Gastrocnemius medialis (tissue), 4 donors: ENCODE measurements around the gene FRMD5.
A peak's percentile ranks its signal among the peaks of the same experiment; 100 is the strongest.

Experiments
- POLR2A ChIP-seq, 2 donors: fragments of 450-650 bp; IDR thresholded peaks; one replicate each; pipeline ENCODE4 v1.6.1; 2017; ENCODE audit warnings: antibody characterized with exemption in 2 of 2, mild to moderate bottlenecking in 2 of 2, moderate library complexity in 2 of 2
- TF ChIP-seq, protein P1 (sequence below), 5 experiments: fragments of 450-650 bp in 3 of 5; fragments of 200-600 bp in 2 of 5; sonication (generic) in 2 of 5; IDR thresholded peaks in 4 of 5; conservative IDR thresholded peaks in 1 of 5; 1 replicate in 4 of 5; 2 replicates in 1 of 5; pipeline ENCODE4 v1.5.1; 2016 to 2019; ENCODE audit warnings: antibody characterized with exemption in 5 of 5, mild to moderate bottlenecking in 3 of 5, moderate library complexity in 3 of 5

DNA sequence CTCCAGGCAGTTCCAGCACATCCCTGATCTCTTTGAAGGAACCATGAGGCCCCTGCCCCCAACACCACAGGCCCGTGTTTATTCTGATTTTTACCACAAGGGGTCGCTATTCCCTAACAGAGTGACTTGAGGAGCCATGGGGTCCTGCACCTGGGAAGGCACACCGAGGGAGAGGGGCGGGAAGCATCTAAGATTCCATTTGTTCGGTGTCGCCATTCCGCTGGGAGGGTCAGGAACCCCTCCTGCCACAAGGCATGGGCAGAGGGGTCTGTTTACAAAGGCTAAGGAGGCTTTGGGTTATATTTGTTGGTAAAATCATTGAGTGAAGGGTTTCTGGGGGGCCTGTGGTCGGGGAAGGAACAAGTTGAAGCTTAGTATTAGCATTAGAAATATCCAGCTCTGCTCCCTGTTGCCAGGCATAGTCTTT lies 291.2 kb downstream of the FRMD5 start:
- no peak for TF ChIP-seq POLR2A (IDR thresholded peaks at IDR 0.05)
- TF ChIP-seq, protein P1, sequence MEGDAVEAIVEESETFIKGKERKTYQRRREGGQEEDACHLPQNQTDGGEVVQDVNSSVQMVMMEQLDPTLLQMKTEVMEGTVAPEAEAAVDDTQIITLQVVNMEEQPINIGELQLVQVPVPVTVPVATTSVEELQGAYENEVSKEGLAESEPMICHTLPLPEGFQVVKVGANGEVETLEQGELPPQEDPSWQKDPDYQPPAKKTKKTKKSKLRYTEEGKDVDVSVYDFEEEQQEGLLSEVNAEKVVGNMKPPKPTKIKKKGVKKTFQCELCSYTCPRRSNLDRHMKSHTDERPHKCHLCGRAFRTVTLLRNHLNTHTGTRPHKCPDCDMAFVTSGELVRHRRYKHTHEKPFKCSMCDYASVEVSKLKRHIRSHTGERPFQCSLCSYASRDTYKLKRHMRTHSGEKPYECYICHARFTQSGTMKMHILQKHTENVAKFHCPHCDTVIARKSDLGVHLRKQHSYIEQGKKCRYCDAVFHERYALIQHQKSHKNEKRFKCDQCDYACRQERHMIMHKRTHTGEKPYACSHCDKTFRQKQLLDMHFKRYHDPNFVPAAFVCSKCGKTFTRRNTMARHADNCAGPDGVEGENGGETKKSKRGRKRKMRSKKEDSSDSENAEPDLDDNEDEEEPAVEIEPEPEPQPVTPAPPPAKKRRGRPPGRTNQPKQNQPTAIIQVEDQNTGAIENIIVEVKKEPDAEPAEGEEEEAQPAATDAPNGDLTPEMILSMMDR (IDR thresholded peaks at IDR 0.05 in 4 of 5, conservative IDR thresholded peaks at IDR 0.05 in 1 of 5) = peak; percentile 22 to 63 (median 53)
